Measurements from ENCODE around the gene GGT6.

The GGT6 gene

GRCh38 chr17:4533523-4534504 is 26.6 kb downstream of the GGT6 start:
- FAIRE-seq (no peak), DNase-seq (ENCODE audit: insufficient read length) (no peak)
- TF ChIP-seq TAF1 (IDR thresholded peaks at IDR 0.05; ENCODE audit: borderline replicate concordance, low read depth, low read length) (no peak), POLR2A (IDR thresholded peaks at IDR 0.05; ENCODE audit: low read depth, low read length) (no peak; the same call in 1 of the 2 replicates), POLR2AphosphoS5 (IDR thresholded peaks at IDR 0.05; ENCODE audit: low read depth, low read length) (no peak)

- TF ChIP-seq POLR2A (IDR thresholded peaks at IDR 0.05; ENCODE audit: low read depth, low read length) (no peak), POLR2AphosphoS5 (IDR thresholded peaks at IDR 0.05; ENCODE audit: low read depth, low read length) (no peak), TAF1 (IDR thresholded peaks at IDR 0.05; ENCODE audit: borderline replicate concordance, low read depth, low read length) (no peak)
- FAIRE-seq, result no peak
- DNase-seq (ENCODE audit: insufficient read length), result no peak
Measured at GRCh38 chr17:4532860-4533522, 27.4 kb downstream of the GGT6 start.

DNA sequence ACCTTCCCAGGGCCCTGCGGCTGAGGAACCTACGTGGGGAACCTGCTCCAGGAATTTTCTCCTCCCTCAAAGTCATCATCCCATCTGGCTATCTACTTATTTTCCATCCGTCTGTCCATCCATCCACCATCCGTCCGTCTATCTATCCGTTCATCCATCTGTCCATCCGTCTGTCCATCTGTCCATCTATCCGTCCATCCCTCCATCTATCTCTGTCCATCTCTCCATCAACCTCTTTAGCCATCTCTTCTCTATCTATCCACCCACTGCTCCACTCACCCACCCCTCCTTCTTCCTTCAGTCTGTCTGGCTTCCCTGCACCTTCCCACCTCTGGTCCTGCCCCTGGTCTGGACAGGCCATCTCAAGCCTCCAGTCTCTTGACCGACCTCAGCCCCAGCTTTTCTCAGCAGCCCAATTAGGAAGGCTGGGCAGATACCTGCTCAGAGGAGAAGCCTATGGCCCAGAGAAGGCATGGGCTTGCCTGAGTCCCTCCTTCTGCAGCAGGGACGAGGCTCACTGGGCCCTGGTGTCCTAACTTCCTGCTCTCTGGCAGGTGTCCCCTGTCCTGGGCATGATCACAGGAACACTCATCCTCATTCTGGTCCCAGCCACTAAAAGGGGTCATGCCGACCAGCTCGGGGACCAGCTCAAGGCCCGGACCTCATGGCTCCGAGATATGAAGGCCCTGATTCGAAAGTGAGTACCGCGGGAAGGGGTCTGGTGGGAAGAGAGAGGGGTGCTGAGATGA is 28.2 kb downstream of the GGT6 start:
- DNase-seq (ENCODE audit: insufficient read length) (no peak), FAIRE-seq (no peak)
- TF ChIP-seq POLR2A (IDR thresholded peaks at IDR 0.05; ENCODE audit: low read depth, low read length), result no peak
- TF ChIP-seq POLR2AphosphoS5 (IDR thresholded peaks at IDR 0.05; ENCODE audit: low read depth, low read length), result no peak
- TF ChIP-seq TAF1 (IDR thresholded peaks at IDR 0.05; ENCODE audit: borderline replicate concordance, low read depth, low read length), result no peak

- no peak for FAIRE-seq
Measured at GRCh38 chr17:4530799-4531730, 29.3 kb downstream of the GGT6 start.

GRCh38 chr17:4529533-4530152 is 30.7 kb downstream of the GGT6 start:
- DNase-seq (ENCODE audit: insufficient read length) (no peak), FAIRE-seq (no peak)
- TF ChIP-seq POLR2AphosphoS5 (IDR thresholded peaks at IDR 0.05; ENCODE audit: low read depth, low read length) (no peak), TAF1 (IDR thresholded peaks at IDR 0.05; ENCODE audit: borderline replicate concordance, low read depth, low read length) (no peak), POLR2A (IDR thresholded peaks at IDR 0.05; ENCODE audit: low read depth, low read length) (no peak)

More at GRCh38 chr17:4530799-4531730, 29.3 kb downstream of the GGT6 start:
- DNase-seq (ENCODE audit: insufficient read length), result no peak
- no peak for TF ChIP-seq POLR2AphosphoS5 (IDR thresholded peaks at IDR 0.05; ENCODE audit: low read depth, low read length)
- no peak for TF ChIP-seq POLR2A (IDR thresholded peaks at IDR 0.05; ENCODE audit: low read depth, low read length)
- no peak for TF ChIP-seq TAF1 (IDR thresholded peaks at IDR 0.05; ENCODE audit: borderline replicate concordance, low read depth, low read length)

- no peak for FAIRE-seq
- TF ChIP-seq TAF1 (IDR thresholded peaks at IDR 0.05; ENCODE audit: borderline replicate concordance, low read depth, low read length), result no peak
- no peak for TF ChIP-seq POLR2AphosphoS5 (IDR thresholded peaks at IDR 0.05; ENCODE audit: low read depth, low read length)
- TF ChIP-seq POLR2A (IDR thresholded peaks at IDR 0.05; ENCODE audit: low read depth, low read length), result no peak
Measured at GRCh38 chr17:4527566-4528125, 32.7 kb downstream of the GGT6 start.

DNA sequence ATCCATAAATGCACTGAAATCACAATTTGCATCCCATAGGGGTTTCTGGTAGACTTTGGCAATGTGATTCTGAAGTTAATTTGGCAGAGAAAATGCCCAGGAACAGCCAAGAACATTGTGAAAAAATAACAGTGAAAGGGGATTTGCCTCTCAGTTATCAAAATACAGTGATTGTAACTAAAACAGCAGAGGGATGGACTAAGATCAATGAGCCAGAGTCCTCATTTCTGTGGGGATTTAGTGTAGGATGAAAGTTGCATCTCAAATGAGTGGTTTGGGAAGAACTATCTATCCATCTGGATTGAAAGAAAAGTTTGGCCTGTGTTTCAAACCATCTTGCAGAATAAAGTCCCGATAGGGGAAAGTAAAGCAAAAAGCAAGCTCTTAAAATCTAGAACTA is 33.2 kb downstream of the GGT6 start:
- FAIRE-seq, result no peak

More at GRCh38 chr17:4527566-4528125, 32.7 kb downstream of the GGT6 start:
- no peak for DNase-seq (ENCODE audit: insufficient read length)

DNA sequence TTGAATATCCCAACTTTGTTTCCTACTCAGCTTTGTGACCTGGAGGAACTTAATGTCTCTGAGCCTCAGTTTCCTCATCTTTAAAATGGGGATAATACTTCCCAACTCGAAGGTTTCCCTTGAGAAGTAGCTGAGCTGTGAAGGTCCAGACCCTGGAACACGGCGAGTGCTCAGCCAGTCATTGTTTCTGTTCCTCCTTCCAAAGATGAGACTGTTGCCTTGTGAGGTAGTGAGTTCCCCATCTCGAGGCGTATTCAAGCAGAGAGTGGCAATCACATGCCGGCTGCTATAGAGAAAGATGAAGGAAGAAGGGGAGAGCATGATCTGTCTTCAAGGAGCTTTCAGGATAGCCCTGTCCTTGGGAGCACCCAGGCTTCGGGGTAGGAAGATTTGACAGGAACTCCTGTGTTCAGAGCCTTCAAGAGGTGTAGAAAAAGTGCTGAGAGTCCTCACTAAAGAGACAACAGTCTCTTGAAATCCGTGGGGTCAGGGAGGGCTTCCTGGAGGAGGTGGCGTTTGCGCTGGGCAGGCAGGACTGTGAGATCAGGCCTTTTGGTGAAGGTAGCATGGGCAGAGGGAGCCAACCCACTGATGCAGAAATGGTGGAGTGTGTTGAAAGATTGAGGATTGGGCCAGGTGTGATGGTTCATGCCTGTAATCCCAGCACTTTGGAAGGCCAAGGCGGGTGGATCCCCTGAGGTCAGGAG is 34.5 kb downstream of the GGT6 start:
- DNase-seq (ENCODE audit: insufficient read length) (no peak), FAIRE-seq (no peak)
- TF ChIP-seq POLR2A (IDR thresholded peaks at IDR 0.05; ENCODE audit: low read depth, low read length), result no peak
- no peak for TF ChIP-seq TAF1 (IDR thresholded peaks at IDR 0.05; ENCODE audit: borderline replicate concordance, low read depth, low read length)
- TF ChIP-seq POLR2AphosphoS5 (IDR thresholded peaks at IDR 0.05; ENCODE audit: low read depth, low read length), result no peak

More for the DNA sequence above, 33.2 kb downstream of the GGT6 start:
- no peak for DNase-seq (ENCODE audit: insufficient read length)
- TF ChIP-seq POLR2A (IDR thresholded peaks at IDR 0.05; ENCODE audit: low read depth, low read length) (no peak), POLR2AphosphoS5 (IDR thresholded peaks at IDR 0.05; ENCODE audit: low read depth, low read length) (no peak), TAF1 (IDR thresholded peaks at IDR 0.05; ENCODE audit: borderline replicate concordance, low read depth, low read length) (no peak)

DNA sequence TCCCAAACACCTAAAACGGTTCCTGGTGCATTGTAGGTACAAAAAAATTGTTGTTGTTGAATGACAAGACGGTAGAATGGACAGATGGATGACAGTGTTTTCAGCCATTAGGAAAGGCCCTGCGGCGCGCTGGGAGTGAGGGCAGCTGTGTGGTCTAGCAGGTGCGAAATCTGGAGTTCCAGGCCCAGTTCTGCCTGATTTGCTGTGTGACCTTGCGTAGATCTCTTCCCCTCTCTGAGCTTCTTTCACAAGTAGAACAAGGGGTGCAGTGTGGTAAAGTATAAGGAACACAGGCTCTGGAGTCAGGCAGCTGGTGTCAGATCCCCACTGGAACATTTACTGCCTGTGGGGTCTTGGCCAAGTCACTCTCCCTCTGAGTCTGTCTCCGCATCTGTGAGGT is 36.4 kb downstream of the GGT6 start:
- DNase-seq (ENCODE audit: insufficient read length) (no peak), FAIRE-seq (no peak)
- no peak for TF ChIP-seq TAF1 (IDR thresholded peaks at IDR 0.05; ENCODE audit: borderline replicate concordance, low read depth, low read length)
- TF ChIP-seq POLR2AphosphoS5 (IDR thresholded peaks at IDR 0.05; ENCODE audit: low read depth, low read length), result no peak
- no peak for TF ChIP-seq POLR2A (IDR thresholded peaks at IDR 0.05; ENCODE audit: low read depth, low read length)
